DMS79 (cell line): ENCODE results near the gene MYOT.
"Not testable (repeated sequence)": the region's sequence is repeated elsewhere in the genome, so short reads cannot be mapped to it uniquely, and the experiment has no call there.

Experiments used
- DNase-seq: peaks from one replicate; lab custom pipeline; 2025; lab: John Stamatoyannopoulos, UW

MYOT gene, protein sequence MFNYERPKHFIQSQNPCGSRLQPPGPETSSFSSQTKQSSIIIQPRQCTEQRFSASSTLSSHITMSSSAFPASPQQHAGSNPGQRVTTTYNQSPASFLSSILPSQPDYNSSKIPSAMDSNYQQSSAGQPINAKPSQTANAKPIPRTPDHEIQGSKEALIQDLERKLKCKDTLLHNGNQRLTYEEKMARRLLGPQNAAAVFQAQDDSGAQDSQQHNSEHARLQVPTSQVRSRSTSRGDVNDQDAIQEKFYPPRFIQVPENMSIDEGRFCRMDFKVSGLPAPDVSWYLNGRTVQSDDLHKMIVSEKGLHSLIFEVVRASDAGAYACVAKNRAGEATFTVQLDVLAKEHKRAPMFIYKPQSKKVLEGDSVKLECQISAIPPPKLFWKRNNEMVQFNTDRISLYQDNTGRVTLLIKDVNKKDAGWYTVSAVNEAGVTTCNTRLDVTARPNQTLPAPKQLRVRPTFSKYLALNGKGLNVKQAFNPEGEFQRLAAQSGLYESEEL

DNA sequence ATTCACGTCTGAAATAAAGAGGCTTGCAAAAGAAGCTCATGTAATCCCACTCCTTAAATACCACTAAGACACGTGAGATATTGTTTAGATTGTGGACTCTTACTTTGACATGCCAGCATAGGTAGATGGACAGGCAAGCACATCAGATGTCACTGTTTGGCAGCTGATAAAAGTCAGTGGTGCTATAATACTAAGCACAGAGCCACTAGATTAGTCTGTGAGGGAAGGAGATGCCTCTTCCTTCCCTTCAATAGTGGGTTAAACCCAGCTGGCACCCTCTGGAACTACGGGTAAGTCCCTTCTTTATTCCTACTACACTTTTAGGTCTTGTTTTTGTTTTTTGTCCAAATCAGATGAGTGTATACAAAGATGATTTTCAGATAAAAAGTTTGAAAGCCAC is at the start of gene MYOT:
Gene MYOT, plus strand, starts transcription at position 197 of the 400 bp plus-strand sequence. CDS start 2,792 bp downstream, outside the sequence.
- DNase-seq: no peak

DNA sequence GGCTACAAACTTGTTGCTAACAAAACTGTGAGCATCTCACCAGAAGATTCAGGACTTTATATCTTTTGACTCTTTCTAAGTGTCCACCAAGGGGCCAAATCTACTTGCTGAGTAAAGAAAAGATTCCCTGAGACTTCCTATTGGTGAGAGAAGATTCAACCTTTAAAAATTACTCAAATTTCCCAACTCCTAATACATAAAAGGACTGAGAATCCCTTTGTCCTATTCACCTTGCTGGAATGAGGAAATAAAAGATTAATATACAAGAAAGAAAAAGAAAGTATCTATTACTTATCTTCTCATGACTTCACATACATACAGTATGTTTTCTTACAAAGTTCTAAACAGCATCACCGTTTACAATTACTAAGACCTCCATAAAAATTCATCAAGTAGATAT is 47.9 kb upstream of the MYOT start:
- no peak for DNase-seq

DNA sequence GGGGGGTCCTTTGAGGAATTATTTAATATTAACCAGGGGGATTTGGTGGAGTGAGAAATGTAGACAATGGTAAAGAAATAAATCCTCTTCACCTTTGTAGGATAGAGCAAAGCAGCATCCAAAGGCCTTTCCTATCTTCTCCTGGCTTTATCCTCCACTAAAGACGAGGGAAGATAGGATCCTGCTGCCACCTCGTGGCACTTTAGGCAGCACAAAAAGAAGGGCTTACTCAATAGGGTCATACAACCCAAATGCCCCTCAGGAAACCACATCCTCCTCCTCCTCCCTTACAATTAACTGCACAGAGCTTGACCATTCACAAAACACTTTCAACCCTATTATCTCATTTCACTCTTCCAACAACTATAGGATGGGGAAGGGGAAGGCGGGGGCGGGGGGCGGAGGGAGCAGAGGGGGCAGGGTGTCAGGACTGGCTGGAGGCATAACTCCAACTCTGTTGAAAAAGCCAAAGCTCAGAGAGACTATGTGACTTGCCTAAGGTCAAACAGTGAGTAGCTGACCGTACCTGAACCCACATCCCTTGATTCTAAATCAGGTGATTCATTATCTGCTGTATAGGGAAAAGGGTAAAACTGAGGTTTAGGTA is 45.4 kb upstream of the MYOT start:
- DNase-seq: no peak

DNA sequence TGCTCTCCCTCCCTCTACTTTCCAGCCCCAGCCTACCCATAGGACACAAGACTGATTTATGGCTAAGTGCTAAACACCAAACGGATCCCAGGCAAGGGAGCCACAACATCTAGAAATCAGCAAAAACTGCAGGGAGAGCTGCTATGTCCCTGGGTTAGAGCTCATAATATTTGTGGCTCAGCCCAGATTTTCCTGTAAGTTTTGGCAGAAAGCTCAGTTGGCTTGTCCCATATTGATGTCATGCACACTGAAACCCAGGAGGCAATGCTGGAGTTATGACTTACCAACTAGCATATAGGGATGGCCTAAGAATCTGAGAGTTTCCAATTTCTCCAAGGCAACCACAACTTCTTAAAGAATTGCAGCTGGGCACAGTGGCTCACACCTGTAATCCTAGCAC is 44.7 kb upstream of the MYOT start:
- no peak for DNase-seq

DNA sequence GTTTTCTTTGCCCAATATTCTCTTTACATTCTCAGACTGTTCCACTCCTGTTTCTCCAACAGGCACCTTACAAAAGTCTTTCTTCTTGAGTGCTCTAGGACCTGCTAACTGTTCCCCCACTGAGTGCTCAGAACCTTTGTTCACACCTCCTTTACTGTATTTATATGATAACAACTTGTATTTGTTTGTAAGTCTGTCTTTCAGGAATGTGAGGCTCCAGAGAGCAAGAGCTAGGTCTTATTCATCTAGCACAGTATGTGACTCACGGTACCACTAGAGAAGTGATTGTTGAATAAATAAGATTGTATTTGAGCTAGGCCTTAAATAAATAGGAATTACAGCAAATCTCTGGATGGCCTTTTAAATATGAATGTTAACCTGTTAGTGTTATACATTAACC is 42.5 kb upstream of the MYOT start:
- DNase-seq: no peak

DNA sequence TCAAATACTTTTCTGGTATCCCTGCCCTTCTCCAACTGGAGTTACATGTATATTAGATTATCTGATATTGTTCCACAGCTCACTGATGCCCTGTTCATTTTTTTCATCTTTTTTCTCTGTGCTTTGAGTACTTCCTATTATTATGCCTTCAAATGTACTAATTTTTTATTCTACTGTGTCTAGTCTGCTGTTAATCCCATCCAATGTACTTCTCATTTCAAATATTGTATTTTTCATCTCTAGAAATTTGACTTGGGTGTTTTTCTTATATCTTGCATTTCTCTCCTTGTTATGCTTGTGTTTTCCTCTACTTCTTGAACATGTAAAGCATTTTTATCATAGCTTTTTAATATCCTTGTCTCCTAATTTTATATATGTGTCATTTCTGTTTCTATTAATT is 41.6 kb upstream of the MYOT start:
- DNase-seq: no peak

DNA sequence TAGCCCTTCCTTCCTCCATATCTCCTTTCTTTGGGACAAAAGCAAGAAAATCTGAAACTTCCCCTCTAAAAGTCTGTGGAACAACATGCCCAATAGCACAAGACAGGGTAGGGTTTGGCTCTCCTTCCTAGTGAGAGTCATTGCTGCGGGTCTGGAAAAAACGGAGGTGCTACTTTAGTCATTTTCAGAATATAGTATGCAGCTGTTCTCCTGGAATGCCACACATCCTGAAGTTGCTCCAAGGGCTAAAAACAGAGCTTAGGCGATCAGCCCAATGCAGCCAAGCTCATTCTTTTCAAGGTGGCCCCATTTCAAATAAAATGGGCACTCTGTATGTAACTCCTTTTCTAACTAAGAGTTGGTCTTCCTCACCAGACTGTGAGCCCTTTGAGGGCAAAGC is 39.5 kb upstream of the MYOT start:
- no peak for DNase-seq

DNA sequence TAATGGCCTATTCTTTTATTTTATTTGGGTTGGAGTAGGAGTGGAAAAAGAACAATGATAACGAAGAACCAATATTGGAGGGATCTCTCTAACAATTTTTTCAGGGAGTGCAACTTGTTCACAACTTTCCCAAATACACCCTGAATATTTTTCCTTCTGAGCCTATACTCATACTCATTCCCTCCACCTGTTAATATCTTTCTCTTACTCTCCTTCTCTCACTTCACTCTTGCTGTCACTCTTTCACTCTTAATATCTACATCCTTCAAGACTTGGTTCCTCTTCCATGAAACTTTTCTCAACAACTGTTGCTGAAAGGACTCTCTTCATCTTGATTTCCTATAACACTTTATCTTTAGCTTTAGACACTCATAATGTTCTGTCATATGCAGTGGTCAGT is 39.0 kb upstream of the MYOT start:
- no peak for DNase-seq

DNA sequence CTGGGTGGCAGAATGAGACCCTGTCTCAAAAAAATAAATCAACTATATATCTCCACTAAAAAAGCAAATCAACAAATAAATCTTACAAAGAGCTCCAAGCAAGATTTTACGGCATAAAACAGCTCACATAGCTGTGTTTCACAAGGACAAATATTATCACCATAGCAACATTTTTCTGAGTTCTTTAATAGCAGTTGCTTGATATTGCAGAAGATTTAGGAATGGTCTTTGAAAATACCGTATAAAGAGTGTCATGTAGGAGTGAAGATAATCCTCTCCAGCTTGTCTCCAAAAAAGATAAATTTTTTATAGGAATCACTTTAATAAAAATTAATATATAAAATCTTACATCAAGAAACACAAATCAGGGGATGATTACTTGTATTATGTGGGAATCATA is 36.6 kb upstream of the MYOT start:
- DNase-seq: no peak

DNA sequence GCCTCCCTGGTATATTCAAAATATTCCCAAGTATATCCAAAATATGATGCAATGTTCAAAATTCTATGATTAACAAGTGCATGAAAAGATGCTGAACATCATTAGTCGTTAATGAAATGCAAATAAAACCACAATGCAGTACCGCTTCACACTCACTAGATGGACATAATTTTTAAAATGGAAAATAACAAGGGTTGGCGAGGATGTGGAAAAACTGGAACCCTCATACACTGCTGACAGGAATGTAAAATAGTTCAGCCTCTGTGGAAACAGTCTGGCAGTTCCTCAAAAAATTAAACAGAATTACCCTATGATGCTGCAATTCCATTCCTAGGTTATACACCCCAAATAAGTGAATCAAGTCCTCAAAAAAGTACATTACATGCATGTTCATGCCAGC is 36.1 kb upstream of the MYOT start:
- no peak for DNase-seq

DNA sequence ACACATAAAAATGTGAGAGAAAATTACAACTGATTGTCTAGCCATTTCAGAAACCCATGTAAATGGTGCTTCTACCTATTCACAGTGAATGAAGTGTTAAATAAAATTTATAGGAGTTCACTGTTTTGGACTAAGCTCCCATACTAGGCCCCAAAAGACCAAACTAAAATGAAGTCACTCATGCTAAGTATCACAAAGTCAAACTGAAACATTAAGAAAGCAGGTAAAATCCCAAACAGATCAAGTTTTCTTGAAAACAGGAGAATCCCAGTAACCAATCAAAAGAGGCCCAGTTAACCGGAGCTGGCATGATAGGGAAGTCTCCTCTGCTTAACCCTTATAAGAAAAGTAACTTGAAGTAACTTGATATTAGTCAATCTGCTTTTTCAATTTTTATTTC is 35.2 kb upstream of the MYOT start:
- no peak for DNase-seq

DNA sequence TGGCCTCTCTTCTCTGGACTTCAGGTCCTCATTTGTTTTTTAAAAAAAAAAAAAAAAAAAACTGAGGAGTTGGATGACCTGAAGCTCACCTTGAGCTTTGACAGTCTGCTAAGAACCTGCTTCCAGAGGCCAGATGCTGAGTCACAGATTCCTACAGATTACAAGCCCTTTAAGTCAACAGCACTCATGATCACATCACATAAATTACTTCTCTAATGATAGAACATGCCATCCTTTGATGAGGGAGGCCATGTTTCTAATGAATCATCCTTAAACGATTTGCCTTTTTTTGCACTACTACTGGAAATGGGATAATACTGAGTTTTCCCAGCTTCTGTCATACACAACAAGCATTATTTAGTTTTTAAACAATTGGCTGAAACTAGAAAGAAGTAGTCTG is 34.2 kb upstream of the MYOT start:
- DNase-seq: no peak

DNA sequence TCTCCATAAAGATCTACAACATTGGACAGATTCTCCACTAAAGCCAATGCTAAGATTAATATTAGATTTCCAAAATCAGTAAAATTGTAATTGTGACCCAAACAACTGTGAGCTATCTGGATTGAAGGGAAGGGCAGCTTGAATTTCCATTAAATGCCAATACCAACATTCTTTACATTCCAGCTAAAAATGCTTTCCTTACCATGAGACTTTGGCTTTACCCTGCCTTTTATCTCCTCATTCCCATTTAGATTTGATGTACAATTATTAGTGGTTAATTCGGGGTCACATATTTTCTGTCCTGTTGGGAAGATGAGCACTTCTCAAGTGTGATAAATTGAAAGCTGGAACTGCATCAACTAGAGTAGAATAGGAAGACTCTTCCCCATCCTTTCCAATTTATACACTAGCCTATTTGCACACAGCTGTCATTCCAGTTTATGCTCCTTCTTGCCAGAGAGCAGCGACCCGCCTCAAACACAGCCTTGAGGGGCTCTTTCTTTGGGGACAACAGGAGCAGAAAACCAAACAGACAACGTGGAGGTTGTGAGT is 33.1 kb upstream of the MYOT start:
- no peak for DNase-seq

DNA sequence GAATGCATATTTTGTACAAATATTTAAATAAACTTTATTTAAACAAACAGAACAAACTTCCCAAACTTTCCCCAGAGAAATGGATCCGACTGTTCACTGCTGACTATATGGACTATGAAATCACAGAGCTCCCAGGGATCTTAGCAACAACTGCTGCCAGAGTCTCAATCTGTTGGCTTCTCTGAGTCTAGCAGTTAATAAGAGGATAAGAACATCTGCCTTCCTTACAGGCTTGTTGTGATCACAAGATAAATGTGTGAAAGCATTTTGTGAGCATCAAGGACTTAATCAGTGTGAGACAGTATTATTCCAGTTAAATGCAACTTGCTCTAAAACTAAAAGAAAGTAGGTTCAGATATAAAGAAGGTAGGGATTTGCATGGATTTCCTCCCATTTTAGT is 31.4 kb upstream of the MYOT start:
- no peak for DNase-seq

DNA sequence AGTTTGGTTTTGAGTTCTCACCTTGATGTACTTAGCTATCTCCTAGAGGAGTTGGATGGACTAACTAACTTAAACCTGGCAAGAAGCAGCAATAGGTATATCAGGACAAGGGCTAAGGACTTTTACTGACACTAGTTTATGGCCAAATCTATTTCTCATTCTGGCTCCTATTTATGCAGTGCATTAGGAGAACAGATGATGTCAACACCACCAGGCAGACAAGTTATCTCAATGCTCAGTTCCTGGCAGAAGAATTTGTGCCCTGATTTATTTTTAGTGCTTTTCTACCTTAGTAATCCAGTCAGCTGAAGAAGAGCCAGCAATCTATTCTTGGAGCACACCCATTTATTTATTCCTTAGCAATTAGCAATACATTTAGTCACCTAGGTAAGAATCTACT is 30.7 kb upstream of the MYOT start:
- DNase-seq: no peak

DNA sequence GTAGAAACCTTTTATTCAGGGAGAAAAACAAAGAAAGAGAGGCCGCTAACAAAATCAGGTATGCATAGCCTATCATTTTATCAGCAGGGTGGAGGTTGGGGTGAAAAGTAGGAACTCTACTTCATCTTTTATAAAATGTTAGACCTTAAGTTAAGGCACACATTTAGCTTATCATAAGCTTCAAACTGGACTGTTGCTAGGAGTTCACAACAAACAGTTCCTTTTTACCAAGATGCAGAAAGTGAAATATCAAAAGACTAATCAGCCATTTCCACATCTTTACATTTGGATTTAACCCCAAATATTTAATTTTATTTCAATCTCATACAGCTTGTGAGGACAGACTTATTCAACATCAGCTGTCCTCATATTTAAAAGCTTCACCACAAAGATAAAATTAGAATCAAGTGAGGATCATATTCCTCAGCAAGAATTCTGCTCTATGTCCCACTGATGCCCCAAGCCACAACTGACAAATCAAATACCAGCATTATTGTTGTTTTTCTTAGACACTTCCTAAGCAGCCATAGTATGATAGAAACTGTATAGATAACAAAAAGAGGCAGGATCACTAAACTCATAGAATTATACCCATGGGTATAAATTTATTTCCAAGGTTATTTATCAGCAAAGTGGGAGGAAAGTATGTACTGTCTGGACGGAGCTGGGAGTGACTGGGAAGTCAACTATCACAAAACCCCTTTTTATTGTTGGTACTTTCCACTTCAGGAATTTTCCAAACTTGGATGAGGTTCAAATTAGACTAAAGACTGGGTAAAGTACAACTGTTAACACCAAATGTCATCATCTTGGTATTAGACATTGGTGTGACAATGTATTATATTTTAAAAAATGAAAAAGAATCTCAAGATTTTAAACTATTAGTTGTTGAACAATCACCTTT is 29.9 kb upstream of the MYOT start:
- no peak for DNase-seq

DNA sequence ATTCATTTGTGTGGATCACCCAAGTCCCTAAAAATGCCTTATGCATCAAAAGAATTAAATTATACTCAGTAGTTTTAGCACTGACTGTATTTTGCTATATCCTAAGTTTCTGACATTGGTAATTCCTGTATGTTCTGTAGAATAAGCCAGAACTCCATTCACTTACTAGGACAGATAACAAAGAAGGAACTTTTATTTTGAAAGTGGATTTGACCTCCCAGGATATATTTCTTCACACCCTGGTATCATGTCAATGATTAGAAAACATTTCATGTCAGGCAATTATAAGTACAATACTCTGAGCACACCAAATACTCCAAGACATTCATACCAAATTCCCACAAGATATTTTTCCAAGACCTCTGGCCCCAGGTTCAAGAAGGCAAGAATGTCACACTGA is 28.7 kb upstream of the MYOT start:
- no peak for DNase-seq

DNA sequence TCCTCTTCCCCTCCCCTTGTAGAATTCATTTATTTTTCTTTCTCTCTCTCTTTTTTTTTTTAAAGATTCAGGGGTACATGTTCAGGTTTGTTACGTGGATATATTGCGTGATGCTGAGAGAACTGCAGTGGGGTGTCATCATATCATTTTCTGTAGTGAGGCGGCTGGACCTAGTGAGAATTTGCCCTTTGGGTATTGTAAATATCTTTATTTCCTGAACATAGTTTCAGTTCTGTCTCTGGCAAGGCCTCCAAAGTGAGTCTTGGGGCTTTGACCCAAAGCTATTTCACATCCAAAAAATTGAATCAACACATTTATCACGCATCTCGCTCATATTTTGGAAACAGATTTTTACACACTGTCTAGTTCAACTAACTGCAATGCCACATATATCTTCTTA is 25.4 kb upstream of the MYOT start:
- no peak for DNase-seq

DNA sequence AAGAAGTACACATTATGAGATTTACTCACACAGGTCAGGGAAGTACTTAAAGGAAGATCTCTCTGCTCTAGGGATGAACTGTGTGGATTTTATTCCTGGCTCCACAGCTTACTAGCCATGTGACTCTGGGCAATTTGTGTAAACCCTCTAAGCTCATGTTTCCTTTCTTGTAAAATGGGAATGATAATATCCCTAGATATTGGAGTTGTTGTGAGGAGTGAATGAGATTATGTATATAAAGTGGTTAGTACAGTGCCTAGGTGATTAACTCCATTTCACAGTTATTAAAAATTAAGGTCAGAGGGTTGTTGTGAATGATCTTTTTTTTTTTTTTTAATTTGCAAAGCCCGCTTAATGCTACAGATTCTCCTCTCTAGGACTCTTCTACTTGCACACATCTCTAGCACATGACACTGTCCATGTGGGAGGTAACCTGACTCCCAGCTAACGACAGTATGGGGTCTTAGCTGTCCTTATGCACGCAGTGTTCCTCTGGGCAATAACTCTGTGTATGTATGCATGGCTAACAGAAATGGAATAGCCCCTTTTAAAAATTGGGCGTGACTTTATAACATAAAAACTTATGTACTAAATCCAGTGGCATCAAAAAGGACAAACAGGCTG is 23.9 kb upstream of the MYOT start:
- no peak for DNase-seq

DNA sequence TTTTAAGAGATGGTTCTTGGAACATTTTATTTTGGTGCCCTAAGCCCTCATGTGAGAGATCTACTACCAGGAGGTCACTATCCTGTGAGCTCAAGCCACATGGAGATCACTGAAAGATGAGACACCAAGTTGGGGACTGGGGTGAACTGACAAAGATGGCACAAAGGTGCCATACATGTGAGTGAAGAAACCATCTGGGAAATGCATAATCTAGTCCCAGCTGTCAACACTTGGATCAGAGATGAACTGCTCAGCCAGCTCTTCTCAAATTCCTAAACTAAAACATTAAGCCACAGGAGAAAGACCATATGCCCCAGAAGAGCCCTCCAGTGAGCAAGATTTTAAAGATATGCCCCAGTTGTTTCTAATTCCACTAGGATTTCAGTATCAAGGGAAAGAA is 22.2 kb upstream of the MYOT start:
- DNase-seq: no peak

DNA sequence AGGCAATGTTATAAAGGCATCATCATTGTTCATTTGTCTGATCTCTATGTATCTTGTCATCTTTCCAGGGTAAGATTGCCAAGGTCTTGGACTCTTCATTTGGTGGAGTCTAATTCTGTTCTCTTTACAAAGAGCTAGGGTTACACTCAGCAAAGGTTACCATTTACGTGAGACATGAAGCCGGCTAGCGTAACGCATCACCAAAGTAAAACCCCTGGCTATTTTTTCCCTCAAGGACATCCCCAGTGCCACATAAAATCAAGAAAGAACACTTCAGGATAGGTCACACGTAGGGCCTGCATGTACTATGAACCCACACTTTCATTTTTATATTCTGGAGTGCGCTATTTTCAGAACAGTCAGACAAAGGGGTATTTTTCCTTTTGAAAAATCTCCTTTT is 20.0 kb upstream of the MYOT start:
- no peak for DNase-seq

DNA sequence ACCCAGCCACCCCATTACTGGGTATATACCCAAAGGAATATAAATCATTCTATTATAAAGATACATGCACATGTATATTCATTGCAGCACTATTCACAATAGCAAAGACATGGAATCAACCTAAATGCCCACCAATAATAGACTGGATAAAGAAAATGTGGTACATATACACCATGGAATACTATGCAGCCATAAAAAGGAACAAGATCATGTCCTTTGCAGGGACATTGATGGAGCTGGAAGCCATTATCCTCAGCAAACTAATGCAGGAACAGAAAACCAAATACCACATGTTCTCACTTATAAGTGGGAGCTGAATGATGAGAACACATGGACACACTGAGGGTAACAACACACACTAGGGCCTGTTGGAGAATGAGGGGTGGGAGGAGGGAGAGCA is 14.5 kb upstream of the MYOT start:
- not testable (repeated sequence) for DNase-seq
